A673 (cell line): ENCODE measurements around the gene UPK1B. TPM values are rescaled to one million over a fixed set of nuclear protein-coding genes. Genes with fewer than 3 reads are reported as not detected.

Experiments used
- BruUV-seq: library from RNA; stranded (reverse); fragments of 400-500 nt; replicated peaks from 2 replicates; lab custom pipeline; 2021; lab: Mats Ljungman, UMichigan
- CTCF ChIA-PET: fragments of 300-600 bp; sonication (Branson Sonifier 250); formaldehyde crosslinking; loops from one replicate; lab custom pipeline; 2022; ENCODE audit warnings: antibody characterized with exemption; lab: Charles Lee
- POLR2A ChIA-PET: fragments of 300-600 bp; sonication (Branson Sonifier 250); formaldehyde crosslinking; loops from one replicate; lab custom pipeline; 2022; ENCODE audit warnings: antibody characterized with exemption; ENCODE audit not compliant: low non-redundant PET; lab: Charles Lee
- DNase-seq: peaks from one replicate; pipeline ENCODE4 v3.0.0-alpha.2; 2015; ENCODE audit warnings: low spot score
- H3K27ac ChIP-seq: fragments of 200-600 bp; sonication (generic); 2 replicates; pipeline ENCODE4 v1.5.1; 2016; ENCODE audit warnings: mixed run types, low read depth, mild to moderate bottlenecking, mixed read lengths, antibody characterized with exemption, low read length; ENCODE audit not compliant: poor library complexity, severe bottlenecking
- H3K27me3 ChIP-seq: fragments of 200-600 bp; sonication (generic); replicated peaks from 2 replicates; pipeline ENCODE4 v1.6.1; 2017; ENCODE audit warnings: mixed run types, low read depth, mild to moderate bottlenecking, mixed read lengths, antibody characterized with exemption, low read length; ENCODE audit not compliant: insufficient read depth, poor library complexity
- H3K36me3 ChIP-seq: fragments of 200-600 bp; sonication (generic); 2 replicates; pipeline ENCODE4 v1.6.1; 2016; ENCODE audit warnings: mixed run types, mild to moderate bottlenecking, mixed read lengths, antibody characterized with exemption, low read length; ENCODE audit not compliant: insufficient read depth, poor library complexity, severe bottlenecking
- H3K4me1 ChIP-seq: fragments of 200-600 bp; sonication (generic); 2 replicates; pipeline ENCODE4 v1.6.1; 2017; ENCODE audit warnings: mixed run types, mild to moderate bottlenecking, mixed read lengths, antibody characterized with exemption, low read length; ENCODE audit not compliant: insufficient read depth, poor library complexity, severe bottlenecking
- H3K4me3 ChIP-seq: fragments of 200-600 bp; sonication (generic); 2 replicates; pipeline ENCODE4 v1.5.1; 2016; ENCODE audit warnings: low read depth, mixed run types, mild to moderate bottlenecking, mixed read lengths, low read length; ENCODE audit not compliant: poor library complexity, severe bottlenecking
- H3K9me3 ChIP-seq: fragments of 200-600 bp; sonication (generic); 2 replicates; pipeline ENCODE4 v1.6.1; 2016; ENCODE audit warnings: mixed run types, low read depth, mild to moderate bottlenecking, mixed read lengths, antibody characterized with exemption, low read length; ENCODE audit not compliant: poor library complexity, severe bottlenecking
- EZH2 ChIP-seq: fragments of 200-600 bp; sonication (generic); IDR thresholded peaks from 2 replicates; pipeline ENCODE4 v1.6.1; 2017; ENCODE audit warnings: borderline replicate concordance, low read depth, mild to moderate bottlenecking, mixed read lengths, antibody characterized with exemption, low read length; ENCODE audit not compliant: poor library complexity, severe bottlenecking
- intact Hi-C: fragments of 100-400 bp; cut with micrococcal nuclease; formaldehyde crosslinking; loops from one replicate; pipeline ENCODE4 v1.10.0; 2022; ENCODE audit not compliant: unreplicated experiment
- total RNA-seq: library from RNA; stranded (reverse); gene quantifications from 2 replicates; pipeline ENCODE4 v1.2.3, GENCODE V29; 2021
- TF ChIP-seq, protein P1 (sequence below): fragments of 300-800, 200-600 bp; sonication (generic); conservative IDR thresholded peaks from 2 replicates; pipeline ENCODE4 v1.5.1; 2017; ENCODE audit warnings: low read depth, mild to moderate bottlenecking, antibody characterized with exemption, low read length, moderate library complexity, mixed read lengths

The UPK1B gene
- total RNA-seq, 1 experiment from 2014 or later, result not detected

GRCh38 chr3:119234610-119235009 lies 61.2 kb downstream of the UPK1B start:
- Histone ChIP-seq H3K4me3 (no peak overlapping the region), H3K4me1 (no peaks in the 10 kb centered on the region), H3K27ac (no peak overlapping the region), H3K36me3 (no peaks in the 10 kb centered on the region), H3K9me3 (no peaks in the 10 kb centered on the region), H3K27me3 (no peaks in the 10 kb centered on the region)
- DNase-seq, result no peak
- no peak for TF ChIP-seq EZH2
- intact Hi-C loops, result no loop called here
- POLR2A ChIA-PET, result no interaction called here
- CTCF ChIA-PET, result no interaction called here
- BruUV-seq, result no TSS peak

DNA sequence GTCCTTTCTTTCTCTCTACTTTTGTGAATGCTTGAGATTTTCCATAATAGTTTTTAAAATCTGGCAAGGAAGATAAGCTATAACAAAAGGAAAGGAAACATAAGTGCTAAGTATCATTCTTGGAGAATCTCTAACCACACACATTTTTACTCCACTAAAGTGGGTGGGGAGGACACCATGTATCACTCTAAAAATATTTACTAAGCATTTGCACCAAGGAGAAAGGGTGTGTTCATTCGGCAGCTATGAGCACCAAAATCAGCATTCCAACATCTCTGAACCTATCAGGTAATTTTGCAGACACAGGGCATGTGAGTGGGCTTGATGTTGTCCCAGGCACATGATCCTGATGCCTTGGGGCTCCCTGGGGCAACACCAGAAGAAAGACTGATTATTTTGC lies 61.8 kb downstream of the UPK1B start:
- POLR2A ChIA-PET, result no interaction called here
- BruUV-seq, result no TSS peak
- Histone ChIP-seq H3K36me3 (no peaks in the 10 kb centered on the region), H3K27ac (no peak overlapping the region), H3K4me1 (peaks cover 3% of the 10 kb centered on the region), H3K4me3 (no peak overlapping the region), H3K9me3 (no peaks in the 10 kb centered on the region), H3K27me3 (no peaks in the 10 kb centered on the region)
- CTCF ChIA-PET, result no interaction called here
- DNase-seq, result no peak
- TF ChIP-seq EZH2, result no peak
- TF ChIP-seq, protein P1, sequence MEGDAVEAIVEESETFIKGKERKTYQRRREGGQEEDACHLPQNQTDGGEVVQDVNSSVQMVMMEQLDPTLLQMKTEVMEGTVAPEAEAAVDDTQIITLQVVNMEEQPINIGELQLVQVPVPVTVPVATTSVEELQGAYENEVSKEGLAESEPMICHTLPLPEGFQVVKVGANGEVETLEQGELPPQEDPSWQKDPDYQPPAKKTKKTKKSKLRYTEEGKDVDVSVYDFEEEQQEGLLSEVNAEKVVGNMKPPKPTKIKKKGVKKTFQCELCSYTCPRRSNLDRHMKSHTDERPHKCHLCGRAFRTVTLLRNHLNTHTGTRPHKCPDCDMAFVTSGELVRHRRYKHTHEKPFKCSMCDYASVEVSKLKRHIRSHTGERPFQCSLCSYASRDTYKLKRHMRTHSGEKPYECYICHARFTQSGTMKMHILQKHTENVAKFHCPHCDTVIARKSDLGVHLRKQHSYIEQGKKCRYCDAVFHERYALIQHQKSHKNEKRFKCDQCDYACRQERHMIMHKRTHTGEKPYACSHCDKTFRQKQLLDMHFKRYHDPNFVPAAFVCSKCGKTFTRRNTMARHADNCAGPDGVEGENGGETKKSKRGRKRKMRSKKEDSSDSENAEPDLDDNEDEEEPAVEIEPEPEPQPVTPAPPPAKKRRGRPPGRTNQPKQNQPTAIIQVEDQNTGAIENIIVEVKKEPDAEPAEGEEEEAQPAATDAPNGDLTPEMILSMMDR, result no peak
- intact Hi-C loops, result no loop called here

GRCh38 chr3:119236756-119237155 lies 63.4 kb downstream of the UPK1B start:
- ChIA-PET POLR2A (no interaction called here), CTCF (no interaction called here)
- no peaks in the 10 kb centered on the region for H3K27me3 ChIP-seq
- BruUV-seq, result no TSS peak
- no peaks in the 10 kb centered on the region for H3K9me3 ChIP-seq
- peaks cover 11% of the 10 kb centered on the region for H3K4me1 ChIP-seq
- DNase-seq, result no peak
- H3K36me3 ChIP-seq, result no peaks in the 10 kb centered on the region
- no peak for TF ChIP-seq EZH2
- TF ChIP-seq, protein P1, result no peak
- no peak overlapping the region for H3K27ac ChIP-seq
- no peak overlapping the region for H3K4me3 ChIP-seq
- intact Hi-C loops, result no loop called here

- ChIA-PET POLR2A (no interaction called here), CTCF (no interaction called here)
- DNase-seq, result no peak
- H3K36me3 ChIP-seq, result no peaks in the 10 kb centered on the region
- BruUV-seq, result no TSS peak
- peaks cover 11% of the 10 kb centered on the region for H3K4me1 ChIP-seq
- H3K27ac ChIP-seq, result no peak overlapping the region
- no peaks in the 10 kb centered on the region for H3K27me3 ChIP-seq
- H3K4me3 ChIP-seq, result no peak overlapping the region
- no peaks in the 10 kb centered on the region for H3K9me3 ChIP-seq
- intact Hi-C loops, result no loop called here
- TF ChIP-seq, protein P1, result no peak
- no peak for TF ChIP-seq EZH2
Measured at GRCh38 chr3:119237299-119237698, 63.9 kb downstream of the UPK1B start.
